ENCODE data around the gene OSBPL6.
"Not testable (repeated sequence)": the region's sequence is repeated elsewhere in the genome, so short reads cannot be mapped to it uniquely, and the experiment has no call there.

The OSBPL6 gene

DNA sequence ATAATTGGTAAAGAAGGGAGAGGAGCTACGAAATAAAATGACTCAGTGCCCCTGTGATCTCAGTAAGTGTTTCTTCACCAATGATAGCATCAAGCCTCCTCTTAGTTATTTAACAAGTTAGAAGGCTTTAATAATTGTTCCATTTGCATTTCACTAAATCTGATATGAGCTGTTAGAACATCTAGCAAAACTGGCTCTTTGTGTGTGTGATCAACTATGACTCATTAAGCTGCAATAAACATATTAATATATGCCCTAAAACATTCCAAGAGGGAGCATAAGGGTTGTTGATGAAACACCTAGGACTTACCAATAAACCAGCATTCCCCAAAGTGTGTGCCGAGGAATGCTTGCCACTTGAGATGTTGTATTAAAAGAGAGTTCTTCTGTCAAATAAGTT lies 115.2 kb downstream of the OSBPL6 start:
- DNase-seq = no peak

GRCh38 chr2:178315078-178315477 lies 120.8 kb downstream of the OSBPL6 start:
- DNase-seq = no peak

GRCh38 chr2:178315488-178315948 lies 121.2 kb downstream of the OSBPL6 start:
- DNase-seq = no peak

DNA sequence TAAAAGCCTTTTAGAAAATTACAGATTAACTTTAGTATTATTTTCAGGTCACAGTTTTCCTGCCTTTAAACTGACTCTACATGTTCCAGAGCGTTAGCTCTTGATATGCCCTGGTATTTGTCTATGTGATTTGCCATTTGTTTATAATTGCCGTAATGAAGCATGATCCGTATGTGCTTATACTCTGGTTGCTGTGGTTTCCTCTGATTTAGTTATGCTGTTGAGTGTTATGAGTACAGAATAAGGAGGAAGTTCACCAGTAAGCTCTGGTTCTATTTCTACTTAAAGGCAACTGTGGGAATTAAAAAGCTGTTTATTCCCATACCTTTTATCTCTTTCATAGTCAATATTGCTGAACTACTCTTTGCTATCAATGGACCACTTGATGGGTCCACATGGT lies 123.5 kb downstream of the OSBPL6 start:
- no peak for DNase-seq

GRCh38 chr2:178320011-178320585 lies 125.8 kb downstream of the OSBPL6 start:
- DNase-seq = no peak

DNA sequence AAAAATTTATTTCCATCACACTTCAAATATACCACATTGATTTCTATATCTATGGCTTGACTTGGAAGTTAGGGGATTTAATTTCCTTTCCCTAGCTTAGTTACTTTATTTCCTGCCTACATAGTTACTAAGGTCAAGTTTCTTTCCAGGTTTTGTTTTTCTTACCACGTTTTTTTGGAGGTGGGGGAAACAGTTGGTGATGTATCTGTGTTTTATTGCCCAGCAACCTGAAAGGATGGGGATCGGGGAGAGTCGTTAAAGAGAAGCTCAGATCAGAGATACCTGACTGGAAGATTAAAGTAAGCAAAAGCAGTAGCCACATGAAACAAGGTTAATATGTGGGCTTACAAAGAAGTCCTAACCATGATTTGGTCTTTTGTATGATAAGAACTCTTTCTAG lies 127.8 kb downstream of the OSBPL6 start:
- DNase-seq = no peak

DNA sequence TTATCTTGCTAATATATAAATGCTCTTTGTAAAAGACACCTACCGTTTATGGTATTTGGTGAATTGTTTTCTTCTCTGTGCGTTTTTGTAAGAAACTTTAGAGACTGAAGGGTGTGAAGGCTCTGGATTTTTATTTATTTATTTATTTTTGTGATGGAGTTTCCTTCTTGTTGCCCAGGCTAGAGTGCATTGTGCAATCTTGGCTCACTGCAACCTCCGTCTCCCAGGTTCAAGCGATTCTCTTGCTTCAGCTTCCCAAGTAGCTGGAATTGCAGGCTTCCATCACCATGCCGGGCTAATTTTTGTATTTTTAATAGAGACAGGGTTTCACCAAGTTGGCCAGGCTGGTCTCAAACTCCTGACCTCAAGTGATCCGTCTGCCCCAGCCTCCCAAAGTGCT lies 129.0 kb downstream of the OSBPL6 start:
- not testable (repeated sequence) for DNase-seq

- no peak for DNase-seq
These were observed 129.8 kb downstream of the OSBPL6 start for GRCh38 chr2:178324077-178324476.

GRCh38 chr2:178325268-178325667 lies 131.0 kb downstream of the OSBPL6 start:
- no peak for DNase-seq

- no peak for DNase-seq
These were observed 133.2 kb downstream of the OSBPL6 start for GRCh38 chr2:178327516-178327915.

DNA sequence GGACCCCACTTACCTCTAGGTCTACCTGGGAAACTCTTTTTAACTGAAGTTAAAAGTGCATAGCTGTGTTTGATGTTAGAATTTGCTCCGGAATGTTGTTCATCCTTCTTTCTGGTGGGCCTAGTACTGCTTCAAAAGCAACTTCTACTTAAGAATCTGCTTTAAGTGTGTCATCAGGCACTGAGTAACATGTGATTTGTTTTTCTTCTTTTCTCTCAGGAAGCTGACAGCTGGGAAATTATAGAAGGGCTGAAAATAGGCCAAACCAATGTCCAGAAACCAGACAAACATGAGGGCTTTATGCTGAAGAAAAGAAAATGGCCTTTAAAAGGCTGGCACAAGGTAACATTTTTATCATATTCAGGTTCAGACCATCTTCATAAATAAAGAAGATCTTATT lies 133.7 kb downstream of the OSBPL6 start:
- DNase-seq = no peak

DNA sequence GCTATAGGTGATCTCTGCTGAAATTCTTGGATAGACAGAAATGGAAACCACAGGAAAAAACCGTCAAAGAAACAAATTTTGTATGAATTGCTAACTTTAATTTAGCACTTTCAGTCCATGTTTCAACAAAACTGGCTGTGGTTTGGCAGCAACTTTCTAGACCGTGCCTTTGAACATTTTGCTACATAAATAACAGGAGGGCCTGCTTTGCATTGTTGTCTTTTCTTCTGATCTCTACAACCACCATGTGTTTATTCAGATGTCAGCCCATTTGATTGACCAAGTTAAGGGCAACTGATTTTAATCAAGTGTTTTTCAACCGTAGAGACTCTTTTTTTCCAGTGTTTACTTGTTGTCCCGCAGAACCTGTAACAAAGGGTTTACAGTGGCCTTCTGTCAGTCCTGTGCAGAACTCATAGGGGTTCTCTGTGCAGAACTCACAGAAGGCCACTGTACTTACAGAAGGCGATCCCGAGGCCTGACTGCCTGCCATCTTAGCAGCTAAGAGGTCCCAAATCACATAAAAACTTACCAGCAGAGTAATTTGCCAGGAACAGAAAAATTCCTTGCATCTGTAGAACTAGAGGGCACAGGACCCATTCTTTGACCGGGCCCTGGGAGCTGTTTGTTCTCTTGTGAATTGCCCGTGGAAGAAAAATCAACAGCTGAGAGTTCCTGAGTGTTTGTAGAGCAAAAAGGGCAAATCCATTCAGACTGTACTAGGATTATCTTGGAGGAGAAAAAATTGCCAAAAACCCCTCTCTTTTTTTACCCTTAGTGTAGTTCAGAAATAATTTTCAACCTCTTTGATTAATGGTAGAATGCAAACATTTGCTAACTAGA lies 136.1 kb downstream of the OSBPL6 start:
- DNase-seq = no peak

- no peak for DNase-seq
These were observed 137.4 kb downstream of the OSBPL6 start for GRCh38 chr2:178331474-178332432.

DNA sequence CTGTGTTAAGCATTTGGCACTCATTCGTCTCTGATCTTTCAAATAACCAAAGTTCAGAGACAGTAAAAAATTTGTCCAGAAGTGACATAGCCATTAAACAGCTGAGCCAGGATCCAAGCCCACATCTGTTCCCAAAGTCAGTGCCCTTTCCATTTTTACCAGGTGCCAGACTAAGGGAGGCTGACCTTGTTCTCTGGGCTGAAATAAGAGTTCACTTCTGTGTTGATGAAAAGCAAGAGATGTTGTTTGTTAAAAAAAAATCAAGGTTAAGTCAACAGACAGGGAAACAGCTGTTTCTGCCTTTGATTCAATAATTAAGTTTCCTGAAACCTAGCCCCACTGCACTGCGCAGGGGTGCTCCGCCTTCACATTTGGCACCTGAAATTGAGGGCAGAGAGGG lies 139.5 kb downstream of the OSBPL6 start:
- no peak for DNase-seq

GRCh38 chr2:178335230-178335629 lies 140.9 kb downstream of the OSBPL6 start:
- no peak for DNase-seq

GRCh38 chr2:178344121-178344520 lies 149.8 kb downstream of the OSBPL6 start:
- DNase-seq = no peak

DNA sequence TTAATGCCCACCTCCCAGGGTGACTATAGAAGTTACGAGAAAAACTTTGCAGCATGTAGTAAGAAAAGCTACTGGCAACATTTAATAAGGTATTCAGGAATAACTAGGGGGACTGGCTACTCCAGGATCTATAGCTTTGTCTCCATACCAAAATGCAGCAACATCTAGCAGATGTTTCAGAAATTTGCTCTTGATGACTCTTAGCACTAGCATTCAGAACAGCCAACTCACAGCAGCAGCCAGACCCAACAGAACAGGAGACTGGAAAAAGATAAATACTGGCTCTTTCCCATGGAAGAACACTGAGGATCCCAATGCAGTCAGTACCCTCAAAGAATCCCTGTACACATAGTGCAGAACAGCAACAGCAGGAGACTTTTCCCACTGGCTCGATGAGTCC lies 151.6 kb downstream of the OSBPL6 start:
- no peak for DNase-seq

- no peak for DNase-seq
These were observed 155.7 kb downstream of the OSBPL6 start for GRCh38 chr2:178350051-178350450.

GRCh38 chr2:178357704-178358103 lies 163.4 kb downstream of the OSBPL6 start:
- not testable (repeated sequence) for DNase-seq

- no peak for DNase-seq
These were observed 165.0 kb downstream of the OSBPL6 start for GRCh38 chr2:178359192-178359912.

DNA sequence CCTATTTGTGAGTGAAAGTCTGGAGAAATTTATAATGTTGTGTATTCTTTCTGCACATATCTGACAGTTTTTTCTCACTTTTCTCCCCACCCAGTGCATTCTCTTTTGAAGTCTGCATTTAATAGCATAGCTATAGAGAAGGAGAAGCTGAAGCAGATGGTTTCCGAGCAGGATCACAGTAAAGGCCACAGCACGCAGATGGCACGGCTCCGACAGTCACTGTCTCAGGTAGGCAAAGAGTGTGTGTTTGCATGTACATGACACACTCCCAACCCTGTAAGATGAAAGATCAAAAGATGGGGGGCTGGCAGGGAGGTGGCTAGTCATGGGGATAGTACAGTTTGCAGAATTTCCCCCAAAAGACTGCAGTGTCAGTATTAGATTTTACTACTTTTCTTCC lies 167.3 kb downstream of the OSBPL6 start:
- DNase-seq = no peak

GRCh38 chr2:178363252-178363651 lies 168.9 kb downstream of the OSBPL6 start:
- DNase-seq = no peak

GRCh38 chr2:178365116-178365515 lies 170.8 kb downstream of the OSBPL6 start:
- no peak for DNase-seq

Measured in activated effector memory CD4-positive, alpha-beta T cell treated with Interleukin-2 at 50 U/mL for 16 hours (primary cell).